Upper lobe of right lung (tissue), 1 donor: ENCODE data around the gene SDK2. TPM values are rescaled to one million over a fixed set of nuclear protein-coding genes. Genes with fewer than 3 reads are reported as not detected.

ENCODE experiments used
- ATAC-seq: fragments of 200-7000 bp; cut with Tn5 transposase; one replicate; pipeline ENCODE4 v1.9.1; 2020; ENCODE audit warnings: mild to moderate bottlenecking, moderate library complexity
- DNase-seq: peaks from one replicate; pipeline ENCODE4 v3.0.0-alpha.2; 2020
- H3K27ac ChIP-seq: fragments of 200-600 bp; one replicate; pipeline ENCODE4 v1.8.0; 2022
- H3K27me3 ChIP-seq: fragments of 200-600 bp; one replicate; pipeline ENCODE4 v1.8.0; 2022; ENCODE audit warnings: mild to moderate bottlenecking
- H3K36me3 ChIP-seq: fragments of 200-600 bp; one replicate; pipeline ENCODE4 v1.8.0; 2022
- H3K4me1 ChIP-seq: fragments of 200-600 bp; one replicate; pipeline ENCODE4 v1.8.0; 2022
- H3K4me3 ChIP-seq: fragments of 200-600 bp; one replicate; pipeline ENCODE4 v1.8.0; 2022; ENCODE audit warnings: mild to moderate bottlenecking
- H3K9me3 ChIP-seq: fragments of 200-600 bp; one replicate; pipeline ENCODE4 v1.8.0; 2022
- CTCF ChIP-seq: fragments of 200-600 bp; IDR thresholded peaks from one replicate; pipeline ENCODE4 v1.8.0; 2022; ENCODE audit warnings: antibody characterized with exemption
- intact Hi-C: fragments of 100-400 bp; cut with DNase I; formaldehyde crosslinking; loops from one replicate; pipeline ENCODE4 v1.11.0; 2022
- total RNA-seq: library from RNA; stranded (reverse); fragmentation: NEBNext Ultra II Directional; extraction: Animal tissue kit (Norgen Biotek cat#: 25700); gene quantifications from one replicate; pipeline ENCODE4 v1.2.1, GENCODE V29; 2021
- donor health status: DM: no; HTN: yes; CAD: no; lungs with severe emphysema.

The SDK2 gene
- total RNA-seq, 1 donor from 2014 or later, result 2.3 TPM

GRCh38 chr17:73432624-73433190, 211.5 kb downstream of the SDK2 start:
- TF ChIP-seq CTCF, result no peak
- H3K9me3 ChIP-seq, result no peaks in the 10 kb centered on the region
- no peak overlapping the region for H3K27ac ChIP-seq
- DNase-seq, result no peak
- ATAC-seq, result no peak
- no peak overlapping the region for H3K4me3 ChIP-seq
- intact Hi-C loops, result loop anchor here (10.0 kb wide), 1 partner anchor 732 kb away; no protein-coding TSS in a partner anchor
- H3K27me3 ChIP-seq, result no peaks in the 10 kb centered on the region
- H3K36me3 ChIP-seq, result no peaks in the 10 kb centered on the region
- peaks cover 11% of the 10 kb centered on the region for H3K4me1 ChIP-seq

GRCh38 chr17:73431401-73432205, 212.6 kb downstream of the SDK2 start:
- no peaks in the 10 kb centered on the region for H3K9me3 ChIP-seq
- DNase-seq (no peak), ATAC-seq (no peak)
- H3K27ac ChIP-seq, result no peak overlapping the region
- intact Hi-C loops, result loop anchor here (10.0 kb wide), 1 partner anchor 733 kb away; no protein-coding TSS in a partner anchor
- TF ChIP-seq CTCF, result no peak
- H3K4me1 ChIP-seq, result peaks cover 11% of the 10 kb centered on the region
- no peak overlapping the region for H3K4me3 ChIP-seq
- H3K27me3 ChIP-seq, result no peaks in the 10 kb centered on the region
- H3K36me3 ChIP-seq, result no peaks in the 10 kb centered on the region

GRCh38 chr17:73430848-73431247, 213.4 kb downstream of the SDK2 start:
- intact Hi-C loops, result loop anchor here (10.0 kb wide), 1 partner anchor 734 kb away; no protein-coding TSS in a partner anchor
- TF ChIP-seq CTCF, result no peak
- Histone ChIP-seq H3K4me3 (no peak overlapping the region), H3K27me3 (no peaks in the 10 kb centered on the region), H3K4me1 (peaks cover 11% of the 10 kb centered on the region), H3K9me3 (no peaks in the 10 kb centered on the region), H3K36me3 (no peaks in the 10 kb centered on the region), H3K27ac (no peak overlapping the region)
- DNase-seq (no peak), ATAC-seq (peak; percentile 64)

- ATAC-seq (no peak), DNase-seq (no peak)
- H3K27ac ChIP-seq, result no peak overlapping the region
- intact Hi-C loops, result loop anchor here (10.0 kb wide), 1 partner anchor 735 kb away; no protein-coding TSS in a partner anchor
- TF ChIP-seq CTCF, result no peak
- no peaks in the 10 kb centered on the region for H3K27me3 ChIP-seq
- H3K9me3 ChIP-seq, result no peaks in the 10 kb centered on the region
- H3K4me3 ChIP-seq, result no peak overlapping the region
- peaks cover 11% of the 10 kb centered on the region for H3K4me1 ChIP-seq
- no peaks in the 10 kb centered on the region for H3K36me3 ChIP-seq
Observed at GRCh38 chr17:73430165-73430680, 214.0 kb downstream of the SDK2 start.

- Histone ChIP-seq H3K27me3 (no peaks in the 10 kb centered on the region), H3K36me3 (no peaks in the 10 kb centered on the region), H3K4me1 (peaks cover 11% of the 10 kb centered on the region), H3K27ac (no peak overlapping the region), H3K4me3 (no peak overlapping the region), H3K9me3 (no peaks in the 10 kb centered on the region)
- peak; percentile 95 for TF ChIP-seq CTCF
- DNase-seq, result peak; percentile 94
- intact Hi-C loops, result loop anchor here (10.0 kb wide), 1 partner anchor 735 kb away; no protein-coding TSS in a partner anchor
- ATAC-seq, result peak; percentile 94
Observed at GRCh38 chr17:73429440-73430164, 214.6 kb downstream of the SDK2 start.
